NCI-H2029 treated with DMSO at 0.1 percent for 48 hours (cell line): Measurements from ENCODE around the gene GAL.

Experiments used
- DNase-seq: peaks from one replicate; lab custom pipeline; 2025; lab: John Stamatoyannopoulos, UW

The GAL gene

DNA sequence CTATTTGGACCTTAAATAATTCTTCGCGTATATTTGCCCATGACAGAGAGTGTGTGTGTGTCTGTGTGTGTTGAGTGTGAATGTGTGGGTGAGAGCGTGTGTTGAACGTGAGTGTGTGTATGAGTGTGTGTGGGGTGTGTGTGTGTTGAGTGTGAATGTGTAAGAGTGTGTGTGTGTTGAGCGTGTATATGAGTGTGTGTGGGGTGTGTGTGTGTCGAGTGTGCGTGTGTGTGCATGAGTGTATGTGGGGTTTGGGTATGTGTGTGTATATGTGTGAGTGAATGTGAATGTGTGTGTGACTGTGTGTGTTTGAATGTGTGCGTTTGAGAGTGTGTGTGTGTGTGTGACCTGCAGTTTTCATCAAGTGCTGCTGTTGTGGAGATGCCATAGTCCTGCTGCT, 26.8 kb downstream of the GAL start:
- DNase-seq, result no peak

DNA sequence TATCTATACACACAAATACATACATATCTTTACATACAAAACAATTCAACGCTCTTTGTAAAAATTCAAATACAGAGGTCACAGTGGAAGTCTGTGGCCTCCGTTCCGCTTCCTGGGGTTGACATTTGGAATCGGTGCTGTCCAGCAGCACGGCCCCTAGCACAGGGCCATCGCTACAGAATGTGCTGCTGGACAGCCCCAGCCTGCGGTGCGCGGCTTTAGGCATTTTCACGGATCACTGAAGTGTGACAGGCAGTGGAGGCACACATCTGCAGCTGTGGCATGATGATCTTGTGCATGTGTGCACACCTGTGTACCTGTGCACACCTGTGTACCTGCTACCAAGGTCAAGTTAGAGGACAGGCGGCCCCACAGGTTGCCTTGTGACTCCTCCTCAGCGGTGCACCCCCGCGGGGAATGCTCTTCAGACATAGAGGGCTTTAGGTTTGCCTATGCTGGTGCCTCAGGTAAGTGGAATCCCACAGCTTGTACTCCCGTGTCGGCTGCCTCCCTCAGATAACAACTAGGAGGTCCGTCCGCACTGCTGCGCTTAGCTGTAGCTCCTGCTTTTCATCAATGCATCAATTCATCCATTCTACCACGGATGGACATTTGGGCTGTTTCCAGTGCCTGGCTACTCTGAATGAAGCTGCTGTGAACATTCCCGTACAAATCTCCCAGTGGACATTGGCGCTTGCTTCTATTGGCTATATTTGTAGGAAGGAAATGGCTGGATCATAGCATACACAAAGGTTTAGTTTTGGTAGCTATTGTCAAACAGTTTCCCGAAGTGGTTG, 29.9 kb downstream of the GAL start:
- DNase-seq, result no peak

DNA sequence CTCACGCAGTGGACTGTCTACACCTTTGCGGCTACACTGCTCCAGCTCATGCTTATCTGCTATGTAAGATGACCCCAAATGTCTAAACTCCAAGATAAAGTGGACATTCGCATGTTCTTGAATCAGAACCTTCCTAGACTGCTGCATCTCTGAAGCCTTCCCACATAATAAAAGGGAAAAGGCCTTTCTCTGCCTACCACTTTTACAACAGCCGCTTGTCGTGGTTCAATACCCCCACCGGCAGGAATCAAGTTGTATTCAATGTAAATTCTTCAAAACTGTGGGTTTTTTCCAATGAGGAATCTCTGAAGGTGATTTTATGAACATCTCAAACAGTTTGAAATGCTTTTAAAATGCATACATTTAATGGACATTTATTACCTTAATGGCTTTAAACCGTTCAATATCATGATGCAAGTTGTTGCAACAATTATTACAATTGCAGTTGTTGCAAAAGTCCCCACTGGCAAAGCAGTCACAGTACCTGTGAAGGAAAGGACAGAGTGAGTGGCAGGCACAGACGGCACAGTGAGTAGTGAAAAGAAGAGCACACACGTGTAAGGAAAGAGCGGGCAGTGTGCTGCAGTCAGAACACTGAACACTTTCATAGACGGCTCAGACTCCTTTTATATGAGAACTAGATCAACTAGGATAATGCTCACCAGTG, 31.2 kb downstream of the GAL start:
- no peak for DNase-seq

- DNase-seq, result no peak
Observed at GRCh38 chr11:68721075-68721474, 36.7 kb downstream of the GAL start.

DNA sequence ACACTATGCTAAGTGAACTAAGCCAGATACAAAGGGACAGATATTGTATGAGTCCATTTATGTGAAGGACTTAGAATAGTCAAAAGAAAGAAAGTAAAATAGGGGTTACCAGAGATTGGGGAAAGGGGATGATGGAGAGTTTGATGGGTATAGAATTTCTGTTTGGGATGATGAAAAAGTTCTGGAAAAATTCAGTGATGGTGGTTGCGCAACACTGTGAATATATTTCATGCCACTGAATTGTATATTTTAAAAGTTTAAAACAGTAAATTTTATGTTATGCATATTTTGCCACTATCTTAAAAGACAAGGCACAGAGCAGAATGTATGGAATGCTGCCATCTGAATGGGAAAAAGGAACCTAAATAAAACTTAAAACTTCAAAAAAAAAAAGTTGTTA, 37.8 kb downstream of the GAL start:
- no peak for DNase-seq

DNA sequence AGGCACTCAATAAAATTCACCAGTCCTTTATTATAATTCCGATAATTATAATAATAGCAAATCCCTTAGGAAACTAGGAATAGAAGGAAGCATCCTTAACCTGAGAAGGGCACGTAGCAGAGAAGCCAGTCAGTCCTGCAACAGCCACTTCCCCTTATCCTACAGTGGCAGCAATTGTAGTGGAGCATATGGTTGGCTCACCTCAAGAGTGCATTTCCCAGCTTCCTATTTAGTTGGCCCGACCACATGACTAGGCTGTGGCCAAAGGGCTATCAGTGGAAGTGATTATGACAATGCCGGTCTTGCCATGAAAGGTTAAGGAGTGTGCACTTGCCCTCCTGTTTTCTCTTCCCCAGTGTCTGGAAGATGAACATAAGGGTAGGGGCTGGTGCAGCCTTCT, 39.9 kb downstream of the GAL start:
- no peak for DNase-seq

DNA sequence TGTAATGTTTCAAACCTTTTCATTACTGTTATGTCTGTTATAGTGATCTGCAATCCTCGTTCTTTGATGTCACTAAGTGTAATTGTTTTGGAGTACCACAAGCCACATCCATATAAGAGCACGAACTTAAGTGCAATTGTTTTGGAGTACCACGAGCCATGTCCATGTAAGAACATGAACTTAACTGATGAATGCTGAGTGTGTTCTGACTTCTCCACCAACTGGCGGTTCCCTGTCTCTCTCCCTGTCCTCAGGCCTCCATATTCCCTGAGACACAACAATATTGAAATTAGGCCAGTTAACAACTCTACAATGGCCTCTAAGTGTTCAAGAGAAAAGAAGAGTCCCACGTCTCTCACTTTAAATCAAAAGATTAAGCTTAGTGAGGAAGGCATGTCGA, 43.4 kb downstream of the GAL start:
- DNase-seq, result no peak

GRCh38 chr11:68734111-68734510, 49.8 kb downstream of the GAL start:
- no peak for DNase-seq

DNA sequence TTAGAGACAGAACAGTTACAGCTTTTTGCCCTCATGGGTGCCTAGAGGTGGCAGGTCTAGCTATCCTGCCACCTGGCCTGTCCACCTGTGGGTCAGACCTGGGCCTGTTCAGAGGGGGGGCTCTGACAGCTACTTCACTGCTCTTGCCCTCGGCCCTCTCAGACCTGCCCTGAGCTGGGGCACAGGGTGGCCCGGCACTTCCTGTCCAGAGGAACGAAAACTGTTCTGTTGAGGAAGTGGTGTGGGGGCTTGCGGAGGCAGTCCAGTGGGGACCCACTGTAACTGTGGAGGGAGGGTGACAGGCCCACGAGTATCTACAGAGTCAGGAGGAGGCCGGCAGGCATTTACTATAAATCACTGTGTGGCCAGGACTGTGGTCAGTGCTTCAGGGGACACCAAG, 50.8 kb downstream of the GAL start:
- no peak for DNase-seq

DNA sequence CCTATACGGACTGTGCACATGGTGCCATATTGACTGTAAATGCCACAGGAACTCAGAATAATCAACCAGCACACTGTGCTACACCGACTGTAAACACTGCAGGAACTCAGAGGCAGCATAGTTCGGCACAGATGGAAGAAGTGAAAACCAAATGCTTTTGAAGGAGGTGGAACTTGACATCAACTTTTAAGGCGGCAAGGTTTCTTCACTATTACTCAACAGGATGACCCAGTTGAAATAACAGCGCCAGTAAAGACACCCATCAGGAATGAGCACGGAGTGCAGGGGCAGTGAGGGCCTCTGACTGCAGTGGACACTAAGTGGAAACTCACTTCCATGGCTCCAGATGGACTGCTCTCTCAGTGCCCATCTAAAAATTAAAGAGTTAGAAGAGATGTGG, 51.3 kb downstream of the GAL start:
- no peak for DNase-seq
